RWPE2 (cell line): ENCODE results near the gene LMO3.
A peak's percentile ranks its signal among the peaks of the same experiment; 100 is the strongest.

Experiments used
- ATAC-seq: fragments of 200-7000 bp; cut with Tn5 transposase; 3 replicates; pipeline ENCODE4 v1.9.1; 2021; ENCODE audit warnings: low read depth
- DNase-seq: peaks from one replicate; pipeline ENCODE4 v3.0.0-alpha.2; 2020; ENCODE audit warnings: low spot score
- H3K27ac ChIP-seq: fragments of 450-650 bp; 2 replicates; pipeline ENCODE4 v1.5.1; 2017; ENCODE audit warnings: mild to moderate bottlenecking; ENCODE audit not compliant: poor library complexity, severe bottlenecking
- H3K27me3 ChIP-seq: fragments of 250-450 bp; sonication (Bioruptor Pico); 2 replicates; pipeline ENCODE4 v1.5.1; 2021; ENCODE audit warnings: mild to moderate bottlenecking, moderate library complexity; ENCODE audit not compliant: insufficient read depth, poor library complexity, severe bottlenecking
- H3K36me3 ChIP-seq: fragments of 250-450 bp; sonication (Bioruptor Pico); 2 replicates; pipeline ENCODE4 v1.5.1; 2020; ENCODE audit warnings: low read depth, mild to moderate bottlenecking, moderate library complexity
- H3K4me1 ChIP-seq: fragments of 250-450 bp; sonication (Bioruptor Pico); 2 replicates; pipeline ENCODE4 v1.5.1; 2021; ENCODE audit warnings: mild to moderate bottlenecking, moderate library complexity; ENCODE audit not compliant: insufficient read depth, poor library complexity, severe bottlenecking
- H3K4me3 ChIP-seq: fragments of 250-450 bp; sonication (Bioruptor Pico); 2 replicates; pipeline ENCODE4 v1.5.1; 2021; ENCODE audit warnings: mild to moderate bottlenecking, moderate library complexity; ENCODE audit not compliant: severe bottlenecking
- H3K9me3 ChIP-seq: fragments of 250-450 bp; sonication (Bioruptor Pico); 2 replicates; pipeline ENCODE4 v1.5.1; 2021; ENCODE audit warnings: mild to moderate bottlenecking, moderate library complexity; ENCODE audit not compliant: severe bottlenecking
- TF ChIP-seq, protein P1 (sequence below): fragments of 450-650 bp; IDR thresholded peaks from one replicate; pipeline ENCODE4 v1.5.1; 2017; ENCODE audit warnings: mild to moderate bottlenecking, moderate library complexity; ENCODE audit not compliant: poor library complexity, severe bottlenecking

The LMO3 gene

DNA sequence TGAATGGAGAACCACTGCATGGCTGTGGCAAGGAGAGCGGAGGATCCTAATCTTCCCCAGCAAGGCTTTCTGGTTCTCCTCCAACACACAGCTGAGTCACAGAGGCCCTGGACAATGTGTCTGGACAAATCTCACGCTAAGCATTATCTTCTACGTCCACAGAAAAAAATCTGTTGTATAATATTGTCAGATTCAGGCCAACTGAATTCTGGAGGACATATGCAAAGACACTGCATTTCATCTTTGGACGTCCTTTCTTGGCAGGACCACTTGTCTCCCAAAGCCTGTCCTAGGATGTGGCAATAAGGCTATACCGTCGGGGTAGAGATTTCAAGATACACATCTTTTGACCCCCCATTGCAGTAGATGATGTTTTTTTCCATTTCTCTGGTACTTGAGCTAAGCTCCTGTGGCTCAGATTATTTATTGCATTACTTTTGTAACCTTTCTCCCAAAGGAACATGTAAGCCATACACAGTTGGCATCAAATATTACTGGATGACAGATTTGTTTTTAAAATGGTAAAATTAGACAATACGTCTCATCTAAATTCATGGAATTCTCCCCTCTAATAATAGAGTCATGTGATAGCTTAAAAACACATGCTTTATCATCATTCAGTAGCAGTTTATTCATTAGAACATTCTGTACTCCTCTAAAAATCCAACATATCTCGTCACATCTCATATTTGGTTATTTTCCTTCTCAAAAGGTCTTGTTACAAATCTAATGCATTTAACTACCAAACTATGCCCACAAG, 19.4 kb downstream of the LMO3 start:
- Histone ChIP-seq H3K27me3 (no peaks in the 10 kb centered on the region), H3K36me3 (no peaks in the 10 kb centered on the region), H3K27ac (no peak overlapping the region), H3K4me1 (peaks cover 11% of the 10 kb centered on the region), H3K9me3 (no peaks in the 10 kb centered on the region), H3K4me3 (no peak overlapping the region)
- TF ChIP-seq, protein P1, sequence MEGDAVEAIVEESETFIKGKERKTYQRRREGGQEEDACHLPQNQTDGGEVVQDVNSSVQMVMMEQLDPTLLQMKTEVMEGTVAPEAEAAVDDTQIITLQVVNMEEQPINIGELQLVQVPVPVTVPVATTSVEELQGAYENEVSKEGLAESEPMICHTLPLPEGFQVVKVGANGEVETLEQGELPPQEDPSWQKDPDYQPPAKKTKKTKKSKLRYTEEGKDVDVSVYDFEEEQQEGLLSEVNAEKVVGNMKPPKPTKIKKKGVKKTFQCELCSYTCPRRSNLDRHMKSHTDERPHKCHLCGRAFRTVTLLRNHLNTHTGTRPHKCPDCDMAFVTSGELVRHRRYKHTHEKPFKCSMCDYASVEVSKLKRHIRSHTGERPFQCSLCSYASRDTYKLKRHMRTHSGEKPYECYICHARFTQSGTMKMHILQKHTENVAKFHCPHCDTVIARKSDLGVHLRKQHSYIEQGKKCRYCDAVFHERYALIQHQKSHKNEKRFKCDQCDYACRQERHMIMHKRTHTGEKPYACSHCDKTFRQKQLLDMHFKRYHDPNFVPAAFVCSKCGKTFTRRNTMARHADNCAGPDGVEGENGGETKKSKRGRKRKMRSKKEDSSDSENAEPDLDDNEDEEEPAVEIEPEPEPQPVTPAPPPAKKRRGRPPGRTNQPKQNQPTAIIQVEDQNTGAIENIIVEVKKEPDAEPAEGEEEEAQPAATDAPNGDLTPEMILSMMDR = no peak
- DNase-seq (no peak), ATAC-seq (no peak)

DNA sequence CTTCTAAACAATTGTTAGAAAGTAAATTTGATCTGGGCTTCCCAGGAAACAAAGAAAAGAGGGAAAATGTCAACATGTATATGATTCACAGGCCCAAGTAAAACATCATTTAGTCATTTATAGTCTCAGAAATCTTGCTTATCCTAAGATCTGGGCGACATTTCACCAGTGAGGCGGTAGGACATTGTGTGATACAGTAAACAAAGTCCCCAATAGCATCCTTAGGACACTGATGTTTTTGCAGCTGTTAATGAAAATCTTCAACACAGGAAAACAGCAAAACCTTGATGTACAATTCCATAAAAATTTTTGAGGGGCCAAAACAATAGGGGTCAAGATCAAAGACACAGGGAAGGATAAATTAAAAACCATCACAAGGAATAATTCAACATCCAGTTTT, 20.2 kb downstream of the LMO3 start:
- Histone ChIP-seq H3K27me3 (no peaks in the 10 kb centered on the region), H3K9me3 (no peaks in the 10 kb centered on the region), H3K4me1 (peaks cover 11% of the 10 kb centered on the region), H3K27ac (no peak overlapping the region), H3K4me3 (no peak overlapping the region), H3K36me3 (no peaks in the 10 kb centered on the region)
- TF ChIP-seq, protein P1 = no peak
- ATAC-seq = no peak
- no peak for DNase-seq

DNA sequence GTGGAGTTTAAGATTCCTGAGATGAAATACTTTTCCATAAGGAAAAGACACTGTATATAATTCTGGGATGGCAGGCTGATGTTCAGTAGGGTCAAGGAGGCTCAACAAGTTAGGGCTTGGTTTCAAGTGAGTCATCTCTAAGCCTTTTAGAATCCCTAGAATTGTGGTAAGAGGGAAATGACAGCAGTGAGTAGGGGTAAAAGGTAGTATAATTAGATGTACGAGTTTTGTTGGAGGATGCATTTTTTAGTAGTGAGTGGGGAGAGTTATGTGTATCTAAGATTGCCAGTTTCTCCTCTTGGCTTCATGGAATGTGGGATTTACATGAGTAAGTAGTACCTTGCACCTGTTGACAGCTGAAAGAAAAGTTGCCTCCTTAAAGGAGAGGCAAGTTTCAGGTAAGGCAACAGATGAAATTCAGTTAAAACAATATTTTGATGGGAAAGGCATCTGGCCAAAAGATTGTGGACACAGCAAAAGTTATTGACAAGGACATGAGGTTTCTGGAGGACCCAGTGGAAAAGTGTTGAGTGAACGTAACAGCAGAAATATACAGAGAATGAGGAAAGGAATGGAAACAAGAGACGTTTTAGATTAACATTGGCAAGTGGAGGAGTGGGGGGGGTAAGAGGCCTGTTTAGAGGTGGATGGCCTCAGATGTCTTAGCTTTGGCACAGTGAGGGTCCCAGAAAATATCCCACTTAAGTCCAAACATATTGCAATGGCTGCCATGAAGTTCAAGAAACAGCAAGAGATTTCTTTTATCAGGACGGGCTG, 21.8 kb downstream of the LMO3 start:
- Histone ChIP-seq H3K4me3 (no peak overlapping the region), H3K36me3 (no peaks in the 10 kb centered on the region), H3K27me3 (no peaks in the 10 kb centered on the region), H3K9me3 (no peaks in the 10 kb centered on the region), H3K27ac (peak overlapping the region; percentile 57), H3K4me1 (peaks cover 11% of the 10 kb centered on the region)
- peak; percentile 96 for ATAC-seq
- TF ChIP-seq, protein P1 = no peak
- no peak for DNase-seq

DNA sequence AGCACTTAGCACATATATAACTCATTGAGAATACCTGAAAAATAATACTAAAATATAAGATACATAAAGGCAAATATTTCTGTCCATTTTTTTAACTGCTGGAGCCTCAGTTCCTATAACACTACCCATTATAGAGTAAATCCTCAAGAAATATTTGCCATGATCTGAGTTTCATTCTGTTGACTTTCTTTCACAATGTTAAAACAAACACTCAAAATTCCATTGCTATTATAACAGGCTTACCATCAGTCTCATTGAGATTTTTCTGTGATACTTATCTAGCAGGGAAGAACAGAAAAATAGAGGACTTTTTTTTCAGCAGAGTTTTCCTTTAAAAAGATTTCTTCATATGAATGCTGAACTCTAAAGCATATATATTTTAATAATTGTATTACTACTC, 24.5 kb downstream of the LMO3 start:
- no peaks in the 10 kb centered on the region for H3K27me3 ChIP-seq
- no peaks in the 10 kb centered on the region for H3K36me3 ChIP-seq
- DNase-seq = no peak
- no peaks in the 10 kb centered on the region for H3K9me3 ChIP-seq
- no peak overlapping the region for H3K4me3 ChIP-seq
- H3K27ac ChIP-seq = no peak overlapping the region
- H3K4me1 ChIP-seq = peaks cover 11% of the 10 kb centered on the region
- TF ChIP-seq, protein P1 = no peak
- ATAC-seq = no peak
